H1 (cell line): Measurements from ENCODE around the gene MRPL20. TPM values are rescaled to one million over a fixed set of nuclear protein-coding genes. Genes with fewer than 3 reads are reported as not detected.

Experiments used
- PHF8 ChIP-seq: fragments of 200-600 bp; sonication (generic); conservative IDR thresholded peaks from 2 replicates; pipeline ENCODE4 v1.7.1; 2012; ENCODE audit warnings: low read depth, mild to moderate bottlenecking, inconsistent platforms, low read length, moderate library complexity
- SUZ12 ChIP-seq: fragments of 200-600 bp; sonication (generic); IDR thresholded peaks from 2 replicates; pipeline ENCODE4 v1.6.1; 2012; ENCODE audit warnings: mild to moderate bottlenecking, inconsistent platforms, low read length, moderate library complexity, mixed read lengths
- polyA plus RNA-seq, 7 experiments: library from polyadenylated mRNA; depleted of rRNA in 3 of 7; stranded (reverse) in 5 of 7; unstranded in 2 of 7; fragments of >200 nt in 5 of 7; fragments of 200-250 nt in 2 of 7; gene quantifications; 1 replicate in 5 of 7; 2 replicates in 1 of 7; 4 replicates in 1 of 7; pipeline versions ENCODE4 v1.2.1 to v1.2.3, GENCODE V29; 2011 to 2013; ENCODE audit warnings: missing spikeins in 2 of 7, mixed read lengths in 2 of 7
- total RNA-seq: library from RNA; stranded (reverse); fragmentation: NEBNext Ultra II Directional; extraction: Animal tissue kit (Norgen Biotek cat#: 25700); gene quantifications from 2 replicates; pipeline ENCODE4 v1.2.1, GENCODE V29; 2021

MRPL20 gene
- total and polyA plus RNA-seq, 2 of the 8 experiments (the other 6 are each of a cell fraction or from before 2014, with no cell fraction given) = 126 to 151 TPM

DNA sequence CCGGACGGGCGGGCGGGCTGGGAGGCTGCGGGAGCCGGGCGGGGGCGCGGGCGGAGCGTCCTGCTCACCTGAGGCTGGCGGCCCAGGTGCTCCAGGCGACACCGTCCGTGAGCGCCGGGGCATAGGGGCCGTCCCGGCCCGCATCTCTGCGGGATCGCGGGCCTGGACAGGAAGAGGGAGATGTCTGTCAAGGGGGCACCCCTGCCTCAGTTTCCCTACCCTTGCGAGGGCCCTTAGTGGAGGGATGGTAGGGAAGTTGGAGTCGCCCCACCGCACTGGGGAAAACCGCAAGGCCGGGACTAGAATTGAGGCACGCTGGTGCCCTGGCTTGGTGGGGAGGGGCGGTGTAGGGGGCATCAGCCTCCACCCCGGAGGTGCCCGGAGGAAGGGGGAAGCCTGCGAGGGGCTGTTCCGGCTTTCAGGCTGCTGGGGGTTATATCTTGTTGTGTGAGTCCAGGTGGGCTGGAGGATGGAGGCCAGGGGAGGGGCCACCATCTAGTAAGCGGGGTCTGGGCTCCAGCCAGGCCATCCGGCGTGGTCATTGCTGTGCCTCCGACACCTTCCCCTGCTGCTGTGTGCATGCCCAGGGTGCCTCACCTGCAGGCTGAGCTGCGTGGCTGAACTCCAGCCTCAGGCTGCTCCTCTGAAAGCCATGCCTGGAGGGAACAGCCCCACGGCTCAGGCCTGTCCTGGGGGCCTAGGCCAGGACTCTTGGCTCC, 29.0 kb upstream of the MRPL20 start (continued):
- TF ChIP-seq SUZ12 = no peak
- no peak for TF ChIP-seq PHF8
